ENCODE data around the gene NR4A3.

The NR4A3 gene

DNA sequence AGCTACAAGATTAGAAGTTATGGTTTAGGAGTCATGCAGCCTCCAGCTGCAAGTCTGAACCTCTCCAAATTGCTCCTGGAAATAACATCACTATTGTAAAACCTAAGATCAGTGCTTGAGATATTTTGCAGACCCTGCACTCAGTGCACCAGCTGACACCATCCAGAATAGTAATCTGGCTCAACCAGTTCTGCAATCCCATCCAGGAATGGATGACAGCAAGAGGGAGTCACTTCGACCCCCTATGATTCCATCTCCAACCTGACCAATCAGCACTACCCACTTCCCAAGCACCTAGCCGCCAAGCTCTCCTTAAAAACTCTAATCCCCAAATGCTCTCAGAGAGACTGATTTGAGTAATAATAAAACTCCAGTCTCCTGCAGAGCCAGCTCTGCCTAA is 37.9 kb upstream of the NR4A3 start:
- H3K4me3 ChIP-seq (replicated peaks; ENCODE audit: low read depth, low read length) = no peak overlapping the region
- no peak for DNase-seq (ENCODE audit: extremely low read depth, low read depth)
- TF ChIP-seq, protein P1, sequence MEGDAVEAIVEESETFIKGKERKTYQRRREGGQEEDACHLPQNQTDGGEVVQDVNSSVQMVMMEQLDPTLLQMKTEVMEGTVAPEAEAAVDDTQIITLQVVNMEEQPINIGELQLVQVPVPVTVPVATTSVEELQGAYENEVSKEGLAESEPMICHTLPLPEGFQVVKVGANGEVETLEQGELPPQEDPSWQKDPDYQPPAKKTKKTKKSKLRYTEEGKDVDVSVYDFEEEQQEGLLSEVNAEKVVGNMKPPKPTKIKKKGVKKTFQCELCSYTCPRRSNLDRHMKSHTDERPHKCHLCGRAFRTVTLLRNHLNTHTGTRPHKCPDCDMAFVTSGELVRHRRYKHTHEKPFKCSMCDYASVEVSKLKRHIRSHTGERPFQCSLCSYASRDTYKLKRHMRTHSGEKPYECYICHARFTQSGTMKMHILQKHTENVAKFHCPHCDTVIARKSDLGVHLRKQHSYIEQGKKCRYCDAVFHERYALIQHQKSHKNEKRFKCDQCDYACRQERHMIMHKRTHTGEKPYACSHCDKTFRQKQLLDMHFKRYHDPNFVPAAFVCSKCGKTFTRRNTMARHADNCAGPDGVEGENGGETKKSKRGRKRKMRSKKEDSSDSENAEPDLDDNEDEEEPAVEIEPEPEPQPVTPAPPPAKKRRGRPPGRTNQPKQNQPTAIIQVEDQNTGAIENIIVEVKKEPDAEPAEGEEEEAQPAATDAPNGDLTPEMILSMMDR (IDR thresholded peaks at IDR 0.05; ENCODE audit: low read depth, low read length, missing control alignments) = no peak

DNA sequence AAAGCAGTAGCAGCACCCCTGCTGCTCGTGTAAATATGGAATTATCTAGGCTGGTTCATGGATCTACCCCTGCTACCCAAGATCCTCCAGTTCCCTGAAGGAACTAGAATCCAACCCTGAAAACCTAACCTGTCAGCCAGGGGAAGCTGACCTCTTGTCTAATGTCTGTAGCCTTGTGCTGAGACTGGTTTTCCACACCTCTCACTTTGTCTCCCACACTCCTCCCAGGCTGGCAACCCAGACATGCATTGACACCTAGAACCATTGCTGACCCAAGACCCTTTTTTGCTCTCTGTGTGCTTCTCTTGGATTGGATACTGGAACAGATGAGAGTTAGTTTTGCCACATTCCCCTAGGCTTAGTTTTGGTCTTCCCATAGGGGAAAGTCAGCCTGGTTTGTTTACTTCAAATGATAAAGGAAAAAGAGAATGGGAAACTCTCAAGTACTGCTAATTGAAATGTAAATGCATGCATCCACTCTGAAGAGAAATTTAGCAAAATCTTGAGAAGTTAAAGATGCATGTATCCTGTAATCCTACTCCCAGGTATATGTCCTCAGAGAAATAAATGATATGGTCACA is 36.6 kb upstream of the NR4A3 start:
- TF ChIP-seq, protein P1 (IDR thresholded peaks at IDR 0.05; ENCODE audit: low read depth, low read length, missing control alignments) = no peak
- no peak overlapping the region for H3K4me3 ChIP-seq (replicated peaks; ENCODE audit: low read depth, low read length)
- DNase-seq (ENCODE audit: extremely low read depth, low read depth) = no peak

DNA sequence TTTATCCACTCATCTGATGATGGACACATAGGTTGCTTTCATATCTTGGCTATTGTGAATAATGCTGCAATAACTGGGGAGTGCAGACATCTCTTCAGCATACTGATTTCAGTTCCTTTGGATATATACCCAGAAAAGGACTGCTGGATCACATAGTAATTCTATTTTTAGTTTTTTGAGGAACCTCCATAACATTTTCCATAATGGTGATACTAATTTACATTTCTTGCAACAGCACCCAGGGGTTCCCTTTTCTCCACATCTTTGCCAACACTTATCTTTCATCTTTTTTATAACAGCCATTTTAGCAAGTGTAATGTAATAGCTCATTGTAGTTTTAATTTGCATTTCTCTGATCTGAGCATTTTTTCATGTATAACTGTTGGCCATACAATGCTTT is 34.1 kb upstream of the NR4A3 start:
- DNase-seq (ENCODE audit: extremely low read depth, low read depth) = no peak
- TF ChIP-seq, protein P1 (IDR thresholded peaks at IDR 0.05; ENCODE audit: low read depth, low read length, missing control alignments) = no peak
- no peak overlapping the region for H3K4me3 ChIP-seq (replicated peaks; ENCODE audit: low read depth, low read length)

DNA sequence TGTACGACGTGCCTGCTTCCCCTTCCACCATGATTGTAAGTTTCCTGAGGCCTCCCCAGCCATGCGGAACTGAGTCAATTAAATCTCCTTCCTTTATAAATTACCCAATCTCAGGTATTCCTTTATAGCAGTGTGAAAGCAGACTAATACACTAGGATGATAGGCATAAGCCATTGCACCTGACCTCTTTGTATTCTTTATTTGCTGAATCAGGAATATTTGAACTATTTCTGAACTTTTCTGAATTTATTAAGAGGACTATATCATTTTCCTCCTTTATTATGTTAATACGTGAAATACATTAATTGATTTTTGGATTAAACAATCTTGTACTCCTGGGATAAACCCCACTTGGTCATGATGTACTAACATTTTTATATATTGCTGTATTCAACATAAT is 28.2 kb upstream of the NR4A3 start:
- DNase-seq (ENCODE audit: extremely low read depth, low read depth) = no peak
- H3K4me3 ChIP-seq (replicated peaks; ENCODE audit: low read depth, low read length) = no peak overlapping the region
- TF ChIP-seq, protein P1 (IDR thresholded peaks at IDR 0.05; ENCODE audit: low read depth, low read length, missing control alignments) = no peak

DNA sequence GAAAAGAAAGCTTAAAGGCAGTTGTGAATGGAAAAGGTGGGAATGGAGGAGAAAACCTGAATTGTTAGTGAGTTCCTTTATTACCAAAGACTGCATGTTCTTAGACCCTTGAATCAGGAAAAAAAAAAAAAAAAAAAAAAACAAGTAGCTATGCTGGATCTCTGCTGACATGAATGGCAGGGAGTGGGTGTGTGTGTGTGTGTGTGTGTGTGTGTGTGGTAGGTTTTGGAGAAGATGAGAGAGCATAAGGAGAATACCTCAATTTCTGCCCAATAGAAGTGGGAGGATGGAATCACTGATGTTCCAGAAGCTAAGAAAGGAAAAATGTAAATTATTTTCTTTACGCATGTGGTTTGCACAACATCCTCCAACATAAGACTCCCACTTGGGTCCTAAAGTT is 25.5 kb upstream of the NR4A3 start:
- no peak overlapping the region for H3K4me3 ChIP-seq (replicated peaks; ENCODE audit: low read depth, low read length)

DNA sequence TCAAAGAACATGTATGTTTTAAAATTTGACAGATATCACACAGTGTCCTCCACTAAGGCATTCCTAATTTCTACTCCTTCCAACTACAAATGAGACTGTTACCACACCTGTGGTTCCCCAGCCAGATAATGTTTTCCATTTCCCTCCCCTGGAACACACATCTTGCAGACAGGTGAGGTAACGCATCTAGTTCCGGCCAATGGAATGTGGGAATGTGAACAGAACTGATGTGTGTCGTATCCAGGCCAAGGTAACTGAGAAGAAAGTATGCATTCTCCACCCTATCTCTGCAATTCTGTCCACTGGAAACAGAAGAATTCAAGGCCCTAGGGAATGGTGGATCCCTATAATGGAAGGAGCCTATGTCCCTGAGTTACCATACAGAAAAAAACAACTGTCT is 19.9 kb upstream of the NR4A3 start:
- DNase-seq (ENCODE audit: extremely low read depth, low read depth) = no peak
- TF ChIP-seq, protein P1 (IDR thresholded peaks at IDR 0.05; ENCODE audit: low read depth, low read length, missing control alignments) = no peak
- H3K4me3 ChIP-seq (replicated peaks; ENCODE audit: low read depth, low read length) = no peak overlapping the region

More for the DNA sequence above, 25.5 kb upstream of the NR4A3 start:
- TF ChIP-seq, protein P1 (IDR thresholded peaks at IDR 0.05; ENCODE audit: low read depth, low read length, missing control alignments) = no peak
- DNase-seq (ENCODE audit: extremely low read depth, low read depth) = no peak

DNA sequence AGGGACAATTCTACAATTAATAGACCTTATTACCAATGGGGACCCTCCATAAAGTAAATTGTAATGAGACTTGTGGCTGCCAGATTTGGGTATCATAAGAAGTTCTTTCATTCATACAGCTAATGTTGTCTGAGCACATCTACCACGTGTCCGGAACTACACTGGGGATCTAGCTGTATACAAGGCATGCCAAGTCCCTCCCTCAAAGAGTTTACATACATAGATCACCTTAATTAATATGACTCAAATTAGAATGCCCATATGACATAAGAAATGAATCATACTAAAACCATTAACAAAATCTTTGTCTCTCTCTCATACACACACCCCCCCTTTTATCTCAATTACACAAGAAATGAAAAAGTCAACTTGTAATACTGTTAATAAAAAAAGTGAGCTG is 18.0 kb upstream of the NR4A3 start:
- no peak overlapping the region for H3K4me3 ChIP-seq (replicated peaks; ENCODE audit: low read depth, low read length)
- TF ChIP-seq, protein P1 (IDR thresholded peaks at IDR 0.05; ENCODE audit: low read depth, low read length, missing control alignments) = no peak
- no peak for DNase-seq (ENCODE audit: extremely low read depth, low read depth)
